Neural progenitor cell (in vitro differentiated cells): Measurements from ENCODE around the gene PTPN23. TPM values are rescaled to one million over a fixed set of nuclear protein-coding genes. Genes with fewer than 3 reads are reported as not detected.

Experiments used
- DNase-seq: peaks from one replicate; pipeline ENCODE4 v3.0.0-alpha.2; 2016; ENCODE audit warnings: low spot score
- H2AFZ ChIP-seq: fragments of 200-600 bp; sonication (generic); replicated peaks from 2 replicates; pipeline ENCODE4 v1.6.1; 2016; ENCODE audit warnings: antibody characterized with exemption
- H3F3A ChIP-seq: fragments of 200-600 bp; sonication (generic); 2 replicates; pipeline ENCODE4 v1.6.1; 2016; ENCODE audit warnings: antibody characterized with exemption, low read depth
- H3K27ac ChIP-seq: fragments of 200-600 bp; sonication (generic); 2 replicates; pipeline ENCODE4 v1.5.1; 2016; ENCODE audit warnings: mild to moderate bottlenecking
- H3K27me3 ChIP-seq: fragments of 200-600 bp; sonication (generic); 2 replicates; pipeline ENCODE4 v1.6.1; 2016; ENCODE audit warnings: mild to moderate bottlenecking, moderate library complexity
- H3K36me3 ChIP-seq: fragments of 200-600 bp; sonication (generic); 2 replicates; pipeline ENCODE4 v1.5.1; 2016
- H3K4me1 ChIP-seq: fragments of 200-600 bp; sonication (generic); 2 replicates; pipeline ENCODE4 v1.6.1; 2016; ENCODE audit warnings: mixed run types
- H3K4me2 ChIP-seq: fragments of 200-600 bp; sonication (generic); 2 replicates; pipeline ENCODE4 v1.6.1; 2016
- H3K4me3 ChIP-seq: fragments of 200-600 bp; sonication (generic); 2 replicates; pipeline ENCODE4 v1.5.1; 2016
- H3K79me2 ChIP-seq: fragments of 200-600 bp; sonication (generic); 2 replicates; pipeline ENCODE4 v1.6.1; 2016; ENCODE audit warnings: low read depth
- H3K9ac ChIP-seq: fragments of 200-600 bp; sonication (generic); 2 replicates; pipeline ENCODE4 v1.6.1; 2016
- H3K9me3 ChIP-seq: fragments of 200-600 bp; sonication (generic); 2 replicates; pipeline ENCODE4 v1.5.1; 2016; ENCODE audit warnings: low read depth
- H4K20me1 ChIP-seq: fragments of 200-600 bp; sonication (generic); 2 replicates; pipeline ENCODE4 v1.6.1; 2016; ENCODE audit warnings: low read depth
- H3K27ac Mint-ChIP-seq: 3 replicates; pipeline ENCODE4 v1.8.0; 2021; ENCODE audit warnings: mixed read lengths
- H3K27me3 Mint-ChIP-seq: 2 replicates; pipeline ENCODE4 v1.8.0; 2022; ENCODE audit warnings: low read depth, mild to moderate bottlenecking, inconsistent platforms, moderate library complexity, mixed read lengths; ENCODE audit not compliant: insufficient read depth
- H3K36me3 Mint-ChIP-seq: 3 replicates; pipeline ENCODE4 v1.8.0; 2021; ENCODE audit warnings: mixed read lengths
- H3K4me1 Mint-ChIP-seq: 3 replicates; pipeline ENCODE4 v1.8.0; 2021; ENCODE audit warnings: mixed read lengths
- H3K4me3 Mint-ChIP-seq: 3 replicates; pipeline ENCODE4 v1.8.0; 2021; ENCODE audit warnings: mild to moderate bottlenecking, moderate library complexity, mixed read lengths
- H3K9me3 Mint-ChIP-seq: 3 replicates; pipeline ENCODE4 v1.8.0; 2020; ENCODE audit warnings: mixed read lengths
- CTCF ChIP-seq: fragments of 200-600 bp; sonication (generic); IDR thresholded peaks from 2 replicates; pipeline ENCODE4 v1.5.1; 2017; ENCODE audit warnings: antibody characterized with exemption, mild to moderate bottlenecking
- EZH2 ChIP-seq: fragments of 200-600 bp; sonication (generic); IDR thresholded peaks from 2 replicates; pipeline ENCODE4 v1.6.1; 2017; ENCODE audit warnings: antibody characterized with exemption, mild to moderate bottlenecking, moderate library complexity
- EZH2phosphoT487 ChIP-seq: fragments of 200-600 bp; sonication (generic); IDR thresholded peaks from 2 replicates; pipeline ENCODE4 v1.6.1; 2017; ENCODE audit warnings: antibody characterized with exemption
- total RNA-seq: library from RNA; depleted of rRNA; stranded (reverse); fragments of >200 nt; gene quantifications from 2 replicates; pipeline ENCODE4 v1.2.3, GENCODE V29; 2015; ENCODE audit warnings: low replicate concordance

Gene PTPN23
- total RNA-seq, 1 donor from 2014 or later: 3.4 TPM

GRCh38 chr3:47340866-47341265 is 40.0 kb upstream of the PTPN23 start:
- Histone ChIP-seq H3K9me3 (no peaks in the 10 kb centered on the region), H3K27me3 (no peaks in the 10 kb centered on the region)
- H3K36me3 Mint-ChIP-seq: peaks cover 25% of the 10 kb centered on the region

DNA sequence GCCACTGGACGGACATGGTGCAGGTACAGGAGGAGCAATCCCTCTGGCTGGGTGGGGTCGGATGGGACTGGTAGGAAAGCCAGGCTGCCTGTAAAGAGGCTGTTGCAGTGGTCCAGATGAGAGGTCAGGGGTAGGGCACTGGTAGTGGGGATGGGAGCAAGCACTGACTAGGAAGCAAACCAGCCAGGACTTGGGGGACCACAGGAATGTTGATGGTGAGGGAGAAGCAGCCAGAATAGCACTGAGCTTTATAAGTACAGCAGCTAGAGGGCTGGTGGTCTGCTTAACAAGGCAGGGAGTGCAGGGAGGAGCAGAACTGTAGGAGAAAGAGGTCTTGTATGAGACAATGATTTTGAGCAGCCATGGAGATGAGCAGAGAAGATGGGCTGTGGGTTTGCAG is 38.7 kb upstream of the PTPN23 start:
- Histone ChIP-seq H3K36me3 (no peaks in the 10 kb centered on the region), H3F3A (no peaks in the 10 kb centered on the region), H3K9me3 (no peaks in the 10 kb centered on the region), H3K4me1 (no peaks in the 10 kb centered on the region), H3K4me3 (no peak overlapping the region), H3K9ac (no peak overlapping the region), H3K4me2 (no peak overlapping the region), H3K27ac (no peak overlapping the region), H3K79me2 (no peaks in the 10 kb centered on the region), H2AFZ (no peak overlapping the region), H3K27me3 (no peaks in the 10 kb centered on the region), H4K20me1 (no peaks in the 10 kb centered on the region)
- H3K4me1 Mint-ChIP-seq: no peaks in the 10 kb centered on the region
- H3K27ac Mint-ChIP-seq: no peak overlapping the region
- H3K36me3 Mint-ChIP-seq: peaks cover 21% of the 10 kb centered on the region
- H3K4me3 Mint-ChIP-seq: no peak overlapping the region
- TF ChIP-seq EZH2phosphoT487 (no peak), EZH2 (no peak), CTCF (no peak)
- DNase-seq: no peak
- H3K27me3 Mint-ChIP-seq: peaks cover 2% of the 10 kb centered on the region
- H3K9me3 Mint-ChIP-seq: no peaks in the 10 kb centered on the region

More at GRCh38 chr3:47340866-47341265, 40.0 kb upstream of the PTPN23 start:
- TF ChIP-seq EZH2 (no peak), EZH2phosphoT487 (no peak), CTCF (no peak)
- Histone ChIP-seq H3K9ac (no peak overlapping the region), H3F3A (no peaks in the 10 kb centered on the region), H3K36me3 (no peaks in the 10 kb centered on the region), H2AFZ (no peak overlapping the region), H3K4me1 (no peaks in the 10 kb centered on the region), H3K4me3 (no peak overlapping the region), H4K20me1 (no peaks in the 10 kb centered on the region), H3K79me2 (no peaks in the 10 kb centered on the region), H3K27ac (no peak overlapping the region), H3K4me2 (no peak overlapping the region)
- Mint-ChIP-seq H3K4me1 (no peaks in the 10 kb centered on the region), H3K9me3 (no peaks in the 10 kb centered on the region), H3K4me3 (no peak overlapping the region), H3K27me3 (peaks cover 2% of the 10 kb centered on the region), H3K27ac (no peak overlapping the region)
- no peak for DNase-seq

GRCh38 chr3:47342812-47343211 is 38.0 kb upstream of the PTPN23 start:
- H2AFZ ChIP-seq: no peak overlapping the region
- TF ChIP-seq CTCF (no peak), EZH2phosphoT487 (no peak), EZH2 (no peak)
- no peak for DNase-seq
- no peak overlapping the region for H3K27ac ChIP-seq
- Mint-ChIP-seq H3K9me3 (no peaks in the 10 kb centered on the region), H3K27ac (no peak overlapping the region), H3K27me3 (peaks cover 2% of the 10 kb centered on the region), H3K4me3 (no peak overlapping the region), H3K4me1 (no peaks in the 10 kb centered on the region), H3K36me3 (peaks cover 19% of the 10 kb centered on the region)
- no peaks in the 10 kb centered on the region for H3K79me2 ChIP-seq
- H3K36me3 ChIP-seq: no peaks in the 10 kb centered on the region
- H3K4me3 ChIP-seq: no peak overlapping the region
- no peaks in the 10 kb centered on the region for H4K20me1 ChIP-seq
- no peaks in the 10 kb centered on the region for H3K4me1 ChIP-seq
- H3F3A ChIP-seq: no peaks in the 10 kb centered on the region
- no peaks in the 10 kb centered on the region for H3K27me3 ChIP-seq
- H3K9ac ChIP-seq: no peak overlapping the region
- H3K9me3 ChIP-seq: no peaks in the 10 kb centered on the region
- H3K4me2 ChIP-seq: no peak overlapping the region
